Parathyroid adenoma (tissue), 2 donors: Measurements from ENCODE around the gene APOA1.

Experiments
- H2AFZ ChIP-seq: fragments of 300-600 bp; sonication (generic); one replicate; pipeline ENCODE4 v1.7.0; 2017; ENCODE audit warnings: antibody characterized with exemption, mild to moderate bottlenecking
- H3K27ac ChIP-seq: fragments of 300-600 bp; sonication (generic); one replicate; pipeline ENCODE4 v1.7.0; 2017
- H3K27me3 ChIP-seq: fragments of 300-600 bp; sonication (generic); one replicate; pipeline ENCODE4 v1.7.0; 2017; ENCODE audit warnings: low read length; ENCODE audit not compliant: control insufficient read depth, insufficient read depth
- H3K36me3 ChIP-seq: fragments of 300-600 bp; sonication (generic); one replicate; pipeline ENCODE4 v1.7.0; 2017; ENCODE audit warnings: low read length; ENCODE audit not compliant: control insufficient read depth, insufficient read depth
- H3K4me1 ChIP-seq: fragments of 300-600 bp; sonication (generic); one replicate; pipeline ENCODE4 v1.7.0; 2017; ENCODE audit warnings: control low read depth
- H3K4me2 ChIP-seq: fragments of 300-600 bp; sonication (generic); one replicate; pipeline ENCODE4 v1.7.0; 2017; ENCODE audit warnings: low read length
- H3K4me3 ChIP-seq: fragments of 300-600 bp; sonication (generic); one replicate; pipeline ENCODE4 v1.7.0; 2017; ENCODE audit warnings: low read depth, low read length
- H3K79me2 ChIP-seq: fragments of 300-600 bp; sonication (generic); one replicate; pipeline ENCODE4 v1.7.0; 2017; ENCODE audit warnings: control low read depth
- H3K9ac ChIP-seq: fragments of 300-600 bp; sonication (generic); one replicate; pipeline ENCODE4 v1.7.0; 2017; ENCODE audit warnings: mild to moderate bottlenecking
- H3K9me3 ChIP-seq: fragments of 300-600 bp; sonication (generic); one replicate; pipeline ENCODE4 v1.7.0; 2017; ENCODE audit warnings: low read length; ENCODE audit not compliant: control insufficient read depth
- CTCF ChIP-seq: fragments of 300-600 bp; sonication (generic); IDR thresholded peaks from one replicate; pipeline ENCODE4 v1.7.0; 2017; ENCODE audit warnings: antibody characterized with exemption, mild to moderate bottlenecking
- donor health status: primary hyperparathyroidism.

APOA1 gene

GRCh38 chr11:116792869-116793771 is 44.3 kb downstream of the APOA1 start:
- H3K4me1 ChIP-seq: no peaks in the 10 kb centered on the region
- no peak overlapping the region for H3K4me2 ChIP-seq
- H3K4me3 ChIP-seq: no peak overlapping the region
- H3K9ac ChIP-seq: no peak overlapping the region
- no peak overlapping the region for H2AFZ ChIP-seq
- H3K79me2 ChIP-seq: no peaks in the 10 kb centered on the region
- TF ChIP-seq CTCF: no peak
- H3K27ac ChIP-seq: no peak overlapping the region
- no peaks in the 10 kb centered on the region for H3K27me3 ChIP-seq
- H3K36me3 ChIP-seq: no peaks in the 10 kb centered on the region
- H3K9me3 ChIP-seq: no peaks in the 10 kb centered on the region

- H3K4me2 ChIP-seq: no peak overlapping the region
- H3K27me3 ChIP-seq: no peaks in the 10 kb centered on the region
- no peak overlapping the region for H3K4me3 ChIP-seq
- TF ChIP-seq CTCF: no peak
- no peak overlapping the region for H2AFZ ChIP-seq
- H3K27ac ChIP-seq: no peak overlapping the region
- H3K79me2 ChIP-seq: no peaks in the 10 kb centered on the region
- H3K9me3 ChIP-seq: no peaks in the 10 kb centered on the region
- H3K4me1 ChIP-seq: no peaks in the 10 kb centered on the region
- no peak overlapping the region for H3K9ac ChIP-seq
- no peaks in the 10 kb centered on the region for H3K36me3 ChIP-seq
Observed at GRCh38 chr11:116792144-116792868, 45.1 kb downstream of the APOA1 start.

- Histone ChIP-seq H3K9ac (no peak within 1 kb of the TSS), H3K27ac (no peak within 1 kb of the TSS), H3K9me3 (no peaks in the 10 kb centered on the region), H3K27me3 (no peaks in the 10 kb centered on the region), H2AFZ (no peak within 1 kb of the TSS), H3K4me1 (no peaks in the 10 kb centered on the region), H3K4me2 (no peak within 1 kb of the TSS), H3K36me3 (no peaks in the 10 kb centered on the region), H3K4me3 (no peak within 1 kb of the TSS), H3K79me2 (no peaks in the 10 kb centered on the region)
- no peak for TF ChIP-seq CTCF
Observed at GRCh38 chr11:116791813-116792143, 45.6 kb downstream of the APOA1 start, which contains the start of gene APOA5. TSS of gene APOA5 (minus strand) at chr11:116791879. CDS start at chr11:116791860, 19 bp downstream.

GRCh38 chr11:116791002-116791812 is 46.2 kb downstream of the APOA1 start:
- TF ChIP-seq CTCF: peak; percentile 50
- no peak overlapping the region for H2AFZ ChIP-seq
- no peaks in the 10 kb centered on the region for H3K36me3 ChIP-seq
- H3K4me2 ChIP-seq: no peak overlapping the region
- H3K4me3 ChIP-seq: no peak overlapping the region
- no peaks in the 10 kb centered on the region for H3K79me2 ChIP-seq
- H3K9me3 ChIP-seq: no peaks in the 10 kb centered on the region
- H3K27me3 ChIP-seq: no peaks in the 10 kb centered on the region
- H3K4me1 ChIP-seq: no peaks in the 10 kb centered on the region
- no peak overlapping the region for H3K9ac ChIP-seq
- H3K27ac ChIP-seq: no peak overlapping the region
